HepG2 (cell line): ENCODE measurements around the gene MADCAM1. TPM values are rescaled to one million over a fixed set of nuclear protein-coding genes. Genes with fewer than 3 reads are reported as not detected.
A peak's percentile ranks its signal among the peaks of the same experiment; 100 is the strongest.

Source experiments
- ATRX ChIP-seq: sonication (generic); formaldehyde crosslinking; IDR thresholded peaks from 2 replicates; pipeline ENCODE4 v1.4.0; 2020; ENCODE audit warnings: missing genetic modification reagents, borderline replicate concordance
- ELF4 ChIP-seq: sonication (generic); formaldehyde crosslinking; IDR thresholded peaks from 2 replicates; pipeline ENCODE4 v1.5.0; 2020; ENCODE audit warnings: missing genetic modification reagents, mild to moderate bottlenecking, moderate library complexity, borderline replicate concordance
- FIP1L1 ChIP-seq: fragments of 200-400 bp; formaldehyde crosslinking; IDR thresholded peaks from 2 replicates; pipeline ENCODE4 v1.6.1; 2018; ENCODE audit warnings: low read depth, mild to moderate bottlenecking, low read length, moderate library complexity, borderline replicate concordance; ENCODE audit not compliant: insufficient read depth
- FOXO1 ChIP-seq: sonication (generic); formaldehyde crosslinking; IDR thresholded peaks from 2 replicates; pipeline ENCODE4 v1.4.0; 2020; ENCODE audit warnings: missing genetic modification reagents
- PRDM15 ChIP-seq: sonication (generic); formaldehyde crosslinking; IDR thresholded peaks from 2 replicates; pipeline ENCODE4 v1.4.0; 2020; ENCODE audit warnings: missing genetic modification reagents
- SRF ChIP-seq: IDR thresholded peaks from 2 replicates; pipeline ENCODE4 v1.6.1; 2011; ENCODE audit warnings: mild to moderate bottlenecking, low read depth, low read length, moderate library complexity
- TARDBP ChIP-seq: sonication (generic); formaldehyde crosslinking; IDR thresholded peaks from 2 replicates; pipeline ENCODE4 v1.8.0; 2022; ENCODE audit warnings: mild to moderate bottlenecking, missing genetic modification reagents
- TBX2 ChIP-seq: sonication (generic); formaldehyde crosslinking; IDR thresholded peaks from 2 replicates; pipeline ENCODE4 v1.5.0; 2020; ENCODE audit warnings: missing genetic modification reagents, mild to moderate bottlenecking, borderline replicate concordance
- TEAD3 ChIP-seq: optimal IDR thresholded peaks from 2 replicates; pipeline ENCODE3; 2016; ENCODE audit warnings: borderline replicate concordance
- ZBTB7A ChIP-seq: sonication (generic); formaldehyde crosslinking; IDR thresholded peaks from 2 replicates; pipeline ENCODE4 v1.8.0; 2022; ENCODE audit warnings: mild to moderate bottlenecking, missing genetic modification reagents
- ZFY ChIP-seq: sonication (generic); formaldehyde crosslinking; IDR thresholded peaks from 2 replicates; pipeline ENCODE4 v1.4.0; 2020; ENCODE audit warnings: missing genetic modification reagents
- ZKSCAN8 ChIP-seq: IDR thresholded peaks from 2 replicates; pipeline ENCODE4 v1.6.1; 2016; ENCODE audit warnings: borderline replicate concordance, missing genetic modification reagents, missing compliant biosample characterization
- ZNF329 ChIP-seq: sonication (generic); formaldehyde crosslinking; IDR thresholded peaks from 2 replicates; pipeline ENCODE4 v1.9.0; 2021; ENCODE audit warnings: low read depth, mild to moderate bottlenecking, missing genetic modification reagents
- ZNF432 ChIP-seq: sonication (generic); formaldehyde crosslinking; IDR thresholded peaks from 2 replicates; pipeline ENCODE4 v1.5.0; 2020; ENCODE audit warnings: missing genetic modification reagents, mild to moderate bottlenecking, borderline replicate concordance
- ZNF646 ChIP-seq: sonication (generic); formaldehyde crosslinking; IDR thresholded peaks from 2 replicates; pipeline ENCODE4 v1.9.0; 2021; ENCODE audit warnings: mild to moderate bottlenecking, missing genetic modification reagents
- ZNF75D ChIP-seq: sonication (generic); formaldehyde crosslinking; IDR thresholded peaks from 2 replicates; pipeline ENCODE4 v1.8.1; 2023; ENCODE audit warnings: missing genetic modification reagents, mild to moderate bottlenecking, borderline replicate concordance
- polyA plus RNA-seq, 8 experiments: library from polyadenylated mRNA; depleted of rRNA in 3 of 8; stranded (reverse) in 7 of 8; unstranded in 1 of 8; fragments of >200 nt; fragmentation: Illumina TruSeq in 4 of 8; extraction: Trizol in 4 of 8; gene quantifications; 2 replicates each; pipeline versions ENCODE4 v1.2.1 to v1.2.3, GENCODE V29; 2011 to 2016; ENCODE audit warnings: low read depth in 4 of 8, missing spikeins in 1 of 8, mixed read lengths in 1 of 8; ENCODE audit not compliant: insufficient read depth in 1 of 8
- total RNA-seq, 5 experiments: library from RNA; depleted of rRNA; stranded (reverse); fragments of >200 nt; fragmentation: Illumina TruSeq; extraction: Trizol; gene quantifications; 2 replicates each; pipeline ENCODE4 v1.2.3, GENCODE V29; 2016; ENCODE audit warnings: low read depth in 1 of 5
- TF ChIP-seq, protein P1 (sequence below): sonication (generic); formaldehyde crosslinking; IDR thresholded peaks from 2 replicates; pipeline ENCODE4 v1.4.0; 2020; ENCODE audit warnings: missing genetic modification reagents

The MADCAM1 gene
- total and polyA plus RNA-seq, 2 of the 13 experiments (the other 11 are each of a cell fraction or from before 2014, with no cell fraction given), result 0.29 to 0.33 TPM

- no peak for TF ChIP-seq ZNF646 (CRISPR knock-in tag)
- no peak for TF ChIP-seq ELF4
- peak; percentile 82; the same call in 1 of the 2 replicates for TF ChIP-seq ZBTB7A
- TF ChIP-seq, protein P1, sequence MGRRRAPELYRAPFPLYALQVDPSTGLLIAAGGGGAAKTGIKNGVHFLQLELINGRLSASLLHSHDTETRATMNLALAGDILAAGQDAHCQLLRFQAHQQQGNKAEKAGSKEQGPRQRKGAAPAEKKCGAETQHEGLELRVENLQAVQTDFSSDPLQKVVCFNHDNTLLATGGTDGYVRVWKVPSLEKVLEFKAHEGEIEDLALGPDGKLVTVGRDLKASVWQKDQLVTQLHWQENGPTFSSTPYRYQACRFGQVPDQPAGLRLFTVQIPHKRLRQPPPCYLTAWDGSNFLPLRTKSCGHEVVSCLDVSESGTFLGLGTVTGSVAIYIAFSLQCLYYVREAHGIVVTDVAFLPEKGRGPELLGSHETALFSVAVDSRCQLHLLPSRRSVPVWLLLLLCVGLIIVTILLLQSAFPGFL (CRISPR knock-in tag), result no peak
- no peak for TF ChIP-seq TEAD3
- TF ChIP-seq ZKSCAN8 (CRISPR knock-in tag), result no peak
- no peak for TF ChIP-seq ATRX (CRISPR knock-in tag)
- no peak for TF ChIP-seq ZNF75D (CRISPR knock-in tag)
- TF ChIP-seq PRDM15, result no peak
- 0 out of 2 replicates have a peak, but pooled peaks have one; percentile 28 for TF ChIP-seq FOXO1 (CRISPR knock-in tag)
- no peak for TF ChIP-seq ZNF432
- TF ChIP-seq TARDBP (CRISPR knock-in tag), result no peak
- TF ChIP-seq SRF, result no peak
- TF ChIP-seq ZFY (CRISPR knock-in tag), result peak; percentile 60
- TF ChIP-seq ZNF329, result no peak
- TF ChIP-seq FIP1L1, result no peak
- no peak for TF ChIP-seq TBX2 (CRISPR knock-in tag)
These were observed 1.9 kb upstream of the MADCAM1 start (continued) for GRCh38 chr19:494171-495080.
